Glomerular visceral epithelial cell (primary cell): Measurements from ENCODE around the gene C14orf180.

ENCODE experiments used
- DNase-seq: peaks from one replicate; pipeline ENCODE4 v3.0.0-alpha.2; 2016; ENCODE audit errors: extremely low spot score

C14orf180 gene

DNA sequence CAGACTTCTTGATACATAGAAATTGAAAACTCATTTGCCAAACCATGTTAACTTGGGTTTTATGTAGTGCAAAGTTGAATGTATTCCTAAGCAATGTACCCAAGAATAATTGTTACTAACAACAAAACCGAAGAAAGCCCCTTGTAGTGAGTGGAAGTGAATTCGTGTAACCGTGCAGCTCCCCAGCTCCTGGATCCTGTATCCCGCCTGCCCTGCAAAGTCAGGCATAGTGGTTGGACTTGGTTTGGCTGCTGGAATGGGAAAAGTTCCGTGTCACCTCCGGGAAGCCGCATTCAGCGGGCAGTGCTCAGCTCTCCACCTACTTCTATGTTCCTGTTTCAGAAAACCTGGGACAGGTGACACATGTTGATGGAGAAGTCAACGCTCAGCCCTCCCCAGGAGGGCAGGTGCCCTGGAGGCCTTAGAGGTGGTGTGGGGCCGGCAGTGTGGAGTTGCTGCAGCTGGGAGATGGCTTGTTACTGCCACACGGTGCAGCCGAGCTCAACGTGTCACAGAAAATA is 29.2 kb upstream of the C14orf180 start:
- no peak for DNase-seq

- no peak for DNase-seq
These were observed 28.5 kb upstream of the C14orf180 start for GRCh38 chr14:104550861-104551728.

DNA sequence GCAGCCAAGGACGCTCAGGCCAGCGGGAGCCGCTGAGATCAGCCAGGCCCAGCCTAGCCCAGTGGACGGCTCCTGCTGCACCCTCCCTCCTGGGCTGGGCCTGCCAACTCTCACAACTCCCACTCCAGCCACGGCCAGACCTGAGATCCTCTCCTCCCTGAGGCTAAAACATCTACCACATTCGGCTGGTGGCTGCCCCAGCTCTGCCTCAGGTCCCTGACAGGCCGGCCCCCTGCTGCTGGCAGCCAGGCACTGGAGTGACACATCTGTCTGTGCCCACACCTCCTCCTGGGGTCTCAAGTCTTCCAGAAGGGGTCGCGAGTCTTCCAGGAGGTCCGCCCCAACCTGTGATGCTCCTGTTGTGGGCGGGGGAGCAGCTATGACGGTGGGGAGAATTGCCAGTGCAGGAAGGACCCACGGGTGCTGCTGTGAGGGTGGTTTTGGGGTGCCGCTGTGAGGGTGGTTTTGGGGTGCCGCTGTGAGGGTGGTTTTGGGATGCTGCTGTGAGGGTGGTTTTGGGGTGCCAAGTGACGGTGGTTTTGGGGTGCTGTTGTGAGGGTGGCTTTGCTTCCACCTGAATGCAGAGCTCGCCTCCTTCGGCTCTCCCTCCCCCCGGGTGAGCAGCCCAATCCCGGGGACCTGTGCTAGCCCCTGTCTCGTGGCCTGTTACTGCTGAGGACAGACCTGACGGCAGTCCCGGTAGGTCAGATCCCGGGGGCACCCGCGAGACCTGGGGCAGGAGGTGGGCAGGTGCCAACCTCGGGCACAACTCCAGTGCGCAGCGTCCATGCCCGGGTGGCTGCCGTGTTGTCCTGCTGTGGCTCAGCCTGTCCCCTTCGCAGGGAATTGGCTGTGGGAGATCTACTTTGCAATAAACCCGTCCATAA is 27.5 kb upstream of the C14orf180 start:
- no peak for DNase-seq

GRCh38 chr14:104552738-104553125 is 26.8 kb upstream of the C14orf180 start:
- no peak for DNase-seq

GRCh38 chr14:104553166-104554087 is 26.1 kb upstream of the C14orf180 start:
- DNase-seq, result no peak

- no peak for DNase-seq
These were observed 25.4 kb upstream of the C14orf180 start for GRCh38 chr14:104554088-104554607.

DNA sequence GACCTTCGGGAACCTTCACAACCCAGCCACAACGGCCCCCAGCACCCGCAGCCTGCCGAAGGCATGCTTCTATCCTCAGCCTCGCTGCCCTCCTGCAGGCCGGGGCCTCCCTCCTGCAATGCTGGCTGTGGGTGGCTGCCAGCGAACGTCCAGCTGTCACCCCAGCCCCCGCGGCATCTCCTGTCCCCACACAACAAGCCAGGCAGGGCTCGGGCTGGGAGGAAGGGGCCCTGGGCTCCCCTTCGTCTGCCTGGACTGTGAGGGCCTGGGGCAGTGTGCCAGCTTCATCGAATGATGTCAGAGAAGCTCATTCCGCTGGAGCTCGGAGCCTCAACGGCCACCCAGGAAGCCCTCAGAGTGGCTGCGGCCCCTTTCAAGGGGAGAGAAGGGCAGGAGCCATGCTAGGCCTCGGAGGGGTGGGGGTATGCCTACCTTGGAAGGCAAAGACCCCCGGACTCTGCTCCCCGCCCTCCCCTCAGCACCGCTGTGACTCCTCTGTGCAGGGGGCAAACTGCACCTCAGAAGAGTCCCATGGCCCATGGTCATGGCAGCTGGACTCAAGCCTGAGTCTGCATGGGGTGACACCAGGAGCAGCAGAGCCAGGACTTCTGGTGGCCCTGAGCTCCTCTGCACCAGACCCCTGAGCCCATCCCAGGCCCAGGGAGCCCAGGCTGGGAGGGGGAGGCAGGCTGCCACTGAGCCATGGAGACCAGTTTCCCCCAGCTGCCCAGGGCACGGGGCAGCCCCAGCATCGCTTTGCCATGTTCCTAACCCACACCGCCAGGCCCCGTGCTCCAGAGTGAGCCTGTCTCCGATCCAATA is 24.7 kb upstream of the C14orf180 start:
- DNase-seq, result no peak

DNA sequence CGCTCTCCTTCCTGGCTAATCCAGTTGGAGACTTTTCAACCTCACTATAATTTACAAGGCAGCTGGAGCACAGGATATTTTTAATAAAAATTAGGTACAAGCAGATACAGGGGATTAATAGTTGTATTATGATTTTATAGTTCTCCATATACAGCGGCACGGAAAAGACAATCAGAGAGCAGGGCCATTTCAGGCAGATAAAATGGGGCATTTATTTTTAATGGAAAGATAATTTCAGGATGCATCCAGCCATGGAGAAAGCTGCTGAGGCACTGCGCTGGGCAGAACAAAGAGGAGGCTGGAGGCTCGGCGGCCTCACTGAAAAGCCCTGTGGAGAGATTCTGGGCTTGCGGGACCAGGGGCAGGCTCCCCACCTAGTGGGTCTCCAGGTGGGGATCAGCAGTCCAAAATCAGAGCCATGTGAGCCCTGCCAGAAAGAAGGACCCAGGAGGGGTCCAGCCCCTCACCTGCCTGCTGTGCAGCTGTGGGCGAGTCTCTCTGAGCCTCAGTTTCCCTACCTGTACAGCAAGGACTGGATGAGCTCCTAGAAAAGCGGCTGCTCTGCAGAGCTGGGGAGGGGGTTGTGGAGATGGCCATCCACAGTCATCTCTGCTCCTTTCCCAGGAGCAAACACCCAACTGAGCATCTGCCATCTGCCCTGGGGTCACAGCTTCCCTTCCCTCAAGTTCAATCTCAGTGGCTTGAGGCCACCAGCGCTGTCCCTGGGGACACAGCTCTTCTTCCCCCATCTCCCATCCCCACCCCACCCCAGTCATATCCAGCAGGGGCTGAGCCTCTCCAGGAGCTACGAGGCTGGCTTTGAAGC is 23.9 kb upstream of the C14orf180 start:
- no peak for DNase-seq

DNA sequence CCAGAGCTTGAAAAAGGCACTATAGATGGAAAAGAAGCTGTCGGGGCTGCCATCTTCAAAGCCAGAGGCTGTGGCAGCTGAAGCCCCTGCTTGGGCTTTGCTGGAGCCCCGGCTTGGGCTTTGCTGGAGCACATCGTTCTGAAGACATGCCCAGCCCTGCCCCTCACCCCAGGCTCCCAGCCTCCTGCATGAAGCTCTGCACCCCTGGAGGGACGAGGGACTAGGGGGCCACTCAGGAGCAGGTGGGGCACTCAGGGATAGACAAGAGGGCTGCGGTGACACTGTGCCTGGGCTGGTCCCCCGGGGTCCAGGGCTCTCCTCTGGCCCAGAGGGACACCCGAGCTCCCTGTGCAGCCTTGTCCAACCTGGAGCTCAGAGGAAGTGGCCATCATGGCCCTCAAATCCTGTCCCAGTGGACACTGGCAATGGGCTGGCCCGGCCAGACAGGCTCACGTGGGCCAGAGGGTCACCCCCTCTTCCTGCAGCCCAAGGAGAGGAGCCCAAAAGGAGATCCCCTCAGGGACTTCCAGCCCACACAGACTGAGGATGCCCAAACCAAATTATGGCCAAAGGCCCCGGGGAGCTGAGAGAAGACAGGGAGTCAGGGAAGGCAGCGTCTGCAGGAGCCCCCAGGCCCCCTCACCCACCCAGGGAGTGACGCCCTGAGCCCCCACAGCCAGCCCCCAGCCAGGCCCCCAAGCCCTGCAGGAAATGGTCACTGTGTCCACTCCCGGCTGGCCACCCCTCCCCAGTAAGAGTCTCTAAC is 23.1 kb upstream of the C14orf180 start:
- DNase-seq, result no peak

- no peak for DNase-seq
These were observed 22.5 kb upstream of the C14orf180 start for GRCh38 chr14:104557086-104557485.

DNA sequence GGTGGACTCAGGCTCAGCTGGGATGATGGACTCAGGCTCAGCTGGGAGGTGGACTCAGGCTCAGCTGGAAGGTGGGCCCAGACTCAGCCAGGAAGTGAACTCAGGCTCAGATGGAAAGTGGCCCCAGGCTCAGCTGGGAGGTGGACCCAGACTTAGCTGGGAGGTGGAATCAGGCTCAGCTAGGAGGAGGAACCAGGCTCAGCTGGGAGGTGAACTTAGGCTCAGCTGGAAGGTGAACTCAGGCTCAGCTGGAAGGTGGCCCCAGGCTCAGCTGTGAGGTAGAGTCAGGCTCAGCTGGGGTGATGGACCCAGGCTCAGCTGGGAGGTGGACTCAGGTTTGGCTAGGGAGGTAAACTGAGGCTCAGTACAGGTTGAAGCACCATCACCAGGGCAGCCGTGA is 21.8 kb upstream of the C14orf180 start:
- DNase-seq, result no peak

DNA sequence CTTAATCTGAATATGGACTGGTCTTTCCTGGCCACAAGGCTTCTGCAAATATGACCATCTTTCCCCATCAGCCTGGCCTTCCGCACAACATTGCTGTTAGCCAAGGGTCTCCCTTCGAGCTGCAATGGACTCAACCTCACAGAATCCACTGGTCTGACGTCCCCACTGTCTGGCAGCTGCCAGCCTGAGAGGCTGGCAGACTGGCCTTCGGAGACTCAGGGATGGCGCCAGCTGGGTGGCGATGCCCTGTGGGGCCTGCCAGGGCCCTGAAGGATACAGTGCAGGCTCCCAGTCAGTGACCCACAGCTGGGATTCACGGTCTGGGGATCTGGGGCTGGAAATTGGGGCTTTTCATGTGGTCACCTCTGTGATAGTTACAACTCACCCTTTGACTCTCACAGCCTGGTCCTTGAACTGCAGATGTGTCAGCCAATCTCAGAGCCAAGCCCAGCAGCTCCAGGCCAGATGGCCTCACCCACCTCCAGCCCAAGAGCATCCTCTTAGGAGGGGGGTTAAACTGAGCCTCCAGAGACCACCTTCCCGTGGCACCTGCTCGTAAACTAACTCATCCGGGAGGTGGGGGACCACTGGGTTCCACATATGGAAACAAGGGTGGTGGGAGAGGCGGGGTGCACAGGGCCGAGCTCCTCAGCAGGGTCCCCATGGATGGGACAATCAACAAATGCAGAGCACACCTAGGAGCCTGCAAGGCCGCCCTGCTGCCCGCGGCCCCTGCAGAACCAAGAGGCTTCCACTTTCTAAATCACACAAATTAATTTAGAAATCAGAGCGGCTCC is 21.1 kb upstream of the C14orf180 start:
- peak; percentile 10 for DNase-seq

- peak; percentile 35 for DNase-seq
These were observed 20.3 kb upstream of the C14orf180 start for GRCh38 chr14:104559028-104559803.

- no peak for DNase-seq
These were observed 19.6 kb upstream of the C14orf180 start for GRCh38 chr14:104559804-104560585.

DNA sequence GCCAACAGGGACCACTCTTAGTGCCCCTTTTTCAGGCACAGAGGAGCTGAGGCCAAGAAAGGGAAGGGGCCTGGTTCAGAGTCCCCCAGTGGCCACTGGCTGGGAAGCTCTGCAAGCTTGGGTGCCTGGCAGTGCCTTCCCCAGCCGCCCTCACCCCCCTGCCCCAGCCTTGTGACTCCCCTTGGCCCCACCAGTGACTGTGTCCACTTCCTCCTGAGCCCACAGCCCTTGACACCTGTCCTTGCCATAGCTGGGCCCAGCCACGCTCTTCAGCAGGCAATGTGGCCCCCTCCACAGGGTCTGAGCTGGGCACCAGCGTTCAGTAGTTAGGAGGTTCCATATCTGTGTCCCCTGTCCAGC is 19.0 kb upstream of the C14orf180 start:
- DNase-seq, result no peak

DNA sequence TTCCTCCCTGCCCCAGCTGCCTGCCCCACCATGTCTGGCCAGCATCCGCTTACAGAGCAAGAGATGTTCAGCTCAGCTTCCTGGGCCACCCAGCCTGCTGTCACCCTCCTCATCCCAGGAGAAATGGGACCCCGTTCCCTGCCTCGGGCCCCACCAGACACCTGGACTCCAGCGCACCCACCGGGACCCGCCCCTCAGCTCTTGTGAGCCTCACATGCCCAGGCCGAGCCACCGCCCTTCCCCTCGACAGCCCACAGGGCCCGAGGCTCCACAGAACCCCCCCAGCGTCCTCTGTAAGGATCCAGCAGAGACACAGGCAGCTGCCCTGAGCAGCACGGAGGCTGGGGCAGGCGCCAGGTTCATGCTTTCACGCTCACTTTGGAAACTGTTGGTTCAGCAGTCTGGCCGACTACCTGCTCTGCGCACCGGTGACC is 18.4 kb upstream of the C14orf180 start:
- no peak for DNase-seq
